Subcutaneous abdominal adipose tissue (tissue), 5 donors: ENCODE data around the gene FOXQ1.
A peak's percentile ranks its signal among the peaks of the same experiment; 100 is the strongest.
"Not testable (repeated sequence)": the region's sequence is repeated elsewhere in the genome, so short reads cannot be mapped to it uniquely, and the experiment has no call there.

Experiments
- H3K27ac ChIP-seq: one replicate; pipeline ENCODE4 v1.7.0; 2013; ENCODE audit warnings: low read depth, mild to moderate bottlenecking, inconsistent platforms, low read length, moderate library complexity
- H3K27me3 ChIP-seq, 5 donors: one replicate each; pipeline ENCODE4 v1.7.0; 2013; ENCODE audit warnings: low read length in 5 of 5, inconsistent platforms in 1 of 5; ENCODE audit not compliant: control insufficient read depth in 5 of 5, insufficient read depth in 4 of 5
- H3K36me3 ChIP-seq, 5 donors: one replicate each; pipeline ENCODE4 v1.7.0; 2013; ENCODE audit warnings: low read length in 5 of 5; ENCODE audit not compliant: control insufficient read depth in 5 of 5, insufficient read depth in 5 of 5
- H3K4me1 ChIP-seq, 5 donors: one replicate each; pipeline ENCODE4 v1.7.0; 2013; ENCODE audit warnings: low read length in 5 of 5, mild to moderate bottlenecking in 3 of 5, moderate library complexity in 1 of 5; ENCODE audit not compliant: control insufficient read depth in 5 of 5, insufficient read depth in 5 of 5
- H3K4me3 ChIP-seq, 5 donors: one replicate each; pipeline ENCODE4 v1.7.0; 2013; ENCODE audit warnings: low read length in 5 of 5, low read depth in 1 of 5
- H3K9ac ChIP-seq, 5 donors: one replicate each; pipeline ENCODE4 v1.7.0; 2013; ENCODE audit warnings: low read length in 5 of 5, mild to moderate bottlenecking in 4 of 5, moderate library complexity in 3 of 5
- H3K9me3 ChIP-seq, 5 donors: one replicate each; pipeline ENCODE4 v1.7.0; 2013; ENCODE audit warnings: low read length in 5 of 5; ENCODE audit not compliant: control insufficient read depth in 5 of 5
- donor health status: healthy.
- donor health status: healthy.
- donor health status: healthy.
- donor health status: healthy.
- donor health status: healthy.

FOXQ1 gene

GRCh38 chr6:1318036-1318435 is 6.1 kb downstream of the FOXQ1 start:
- Histone ChIP-seq H3K4me3 (no peak overlapping the region), H3K27me3 (peaks cover 15 to 23% (median 17%) of the 10 kb centered on the region in 5 donors), H3K4me1 (peaks cover 0 to 25% (median 19%) of the 10 kb centered on the region in 5 donors), H3K9ac (no peak overlapping the region), H3K36me3 (no peaks in the 10 kb centered on the region), H3K27ac (no peak overlapping the region), H3K9me3 (no peaks in the 10 kb centered on the region)

- not testable (repeated sequence) for H3K27ac ChIP-seq, H3K9me3 ChIP-seq, H3K9ac ChIP-seq, H3K4me3 ChIP-seq, H3K36me3 ChIP-seq
- peaks cover 0 to 24% (median 19%) of the 10 kb centered on the region in 5 donors for H3K4me1 ChIP-seq
- H3K27me3 ChIP-seq = peaks cover 15 to 23% (median 17%) of the 10 kb centered on the region in 5 donors
These were observed 6.7 kb downstream of the FOXQ1 start for GRCh38 chr6:1318584-1318983.

- peaks cover 0 to 2% (median 0%) of the 10 kb centered on the region in 5 donors for H3K27me3 ChIP-seq
- no peaks in the 10 kb centered on the region for H3K36me3 ChIP-seq
- H3K9ac ChIP-seq = peak overlapping the region in 1 of 5 donors; percentile 14
- no peak overlapping the region for H3K4me3 ChIP-seq
- H3K9me3 ChIP-seq = no peaks in the 10 kb centered on the region
- H3K27ac ChIP-seq = no peak overlapping the region
- peaks cover 3 to 31% (median 19%) of the 10 kb centered on the region in 5 donors for H3K4me1 ChIP-seq
These were observed 9.8 kb downstream of the FOXQ1 start for GRCh38 chr6:1321738-1322137.

- Histone ChIP-seq H3K27ac (no peak overlapping the region), H3K36me3 (no peaks in the 10 kb centered on the region), H3K4me1 (peaks cover 3 to 31% (median 19%) of the 10 kb centered on the region in 5 donors), H3K27me3 (peaks cover 0 to 2% (median 0%) of the 10 kb centered on the region in 5 donors), H3K9ac (peak overlapping the region in 1 of 5 donors; percentile 14), H3K9me3 (no peaks in the 10 kb centered on the region), H3K4me3 (no peak overlapping the region)
These were observed 10.3 kb downstream of the FOXQ1 start for GRCh38 chr6:1322156-1322555.

- Histone ChIP-seq H3K4me3 (no peak overlapping the region), H3K27me3 (peaks cover 0 to 2% (median 0%) of the 10 kb centered on the region in 5 donors), H3K4me1 (peaks cover 3 to 31% (median 19%) of the 10 kb centered on the region in 5 donors), H3K9ac (no peak overlapping the region), H3K27ac (no peak overlapping the region), H3K36me3 (no peaks in the 10 kb centered on the region), H3K9me3 (no peaks in the 10 kb centered on the region)
These were observed 10.9 kb downstream of the FOXQ1 start for GRCh38 chr6:1322696-1323219.

GRCh38 chr6:1324936-1325335 is 13.0 kb downstream of the FOXQ1 start:
- no peaks in the 10 kb centered on the region for H3K36me3 ChIP-seq
- H3K4me1 ChIP-seq = peaks cover 3 to 31% (median 19%) of the 10 kb centered on the region in 5 donors
- H3K4me3 ChIP-seq = no peak overlapping the region
- no peak overlapping the region for H3K27ac ChIP-seq
- H3K9me3 ChIP-seq = no peaks in the 10 kb centered on the region
- H3K9ac ChIP-seq = no peak overlapping the region
- peaks cover 0 to 2% (median 0%) of the 10 kb centered on the region in 5 donors for H3K27me3 ChIP-seq

GRCh38 chr6:1325461-1326309 is 13.8 kb downstream of the FOXQ1 start:
- no peaks in the 10 kb centered on the region for H3K36me3 ChIP-seq
- H3K4me1 ChIP-seq = peaks cover 3 to 31% (median 19%) of the 10 kb centered on the region in 5 donors
- no peak overlapping the region for H3K27ac ChIP-seq
- peaks cover 0 to 2% (median 0%) of the 10 kb centered on the region in 5 donors for H3K27me3 ChIP-seq
- H3K9me3 ChIP-seq = no peaks in the 10 kb centered on the region
- H3K4me3 ChIP-seq = no peak overlapping the region
- no peak overlapping the region for H3K9ac ChIP-seq

- no peak overlapping the region for H3K27ac ChIP-seq
- no peak overlapping the region for H3K9ac ChIP-seq
- H3K27me3 ChIP-seq = peaks cover 0 to 2% (median 0%) of the 10 kb centered on the region in 5 donors
- peaks cover 3 to 31% (median 19%) of the 10 kb centered on the region in 5 donors for H3K4me1 ChIP-seq
- H3K4me3 ChIP-seq = no peak overlapping the region
- H3K36me3 ChIP-seq = no peaks in the 10 kb centered on the region
- no peaks in the 10 kb centered on the region for H3K9me3 ChIP-seq
These were observed 14.7 kb downstream of the FOXQ1 start for GRCh38 chr6:1326535-1327121.

- H3K36me3 ChIP-seq = no peaks in the 10 kb centered on the region
- H3K9ac ChIP-seq = no peak overlapping the region
- no peak overlapping the region for H3K27ac ChIP-seq
- peaks cover 3 to 22% (median 14%) of the 10 kb centered on the region in 5 donors for H3K4me1 ChIP-seq
- H3K9me3 ChIP-seq = no peaks in the 10 kb centered on the region
- H3K4me3 ChIP-seq = no peak overlapping the region
- H3K27me3 ChIP-seq = peaks cover 0 to 2% (median 0%) of the 10 kb centered on the region in 5 donors
These were observed 15.7 kb downstream of the FOXQ1 start for GRCh38 chr6:1327630-1328029.
